GM19452 (cell line): ENCODE results near the gene HRG.

Experiments used
- ATAC-seq: cut with Tn5 transposase; IDR thresholded peaks from one replicate; pipeline ENCODE4 v1.9.1; 2021; ENCODE audit not compliant: unreplicated experiment

The HRG gene

DNA sequence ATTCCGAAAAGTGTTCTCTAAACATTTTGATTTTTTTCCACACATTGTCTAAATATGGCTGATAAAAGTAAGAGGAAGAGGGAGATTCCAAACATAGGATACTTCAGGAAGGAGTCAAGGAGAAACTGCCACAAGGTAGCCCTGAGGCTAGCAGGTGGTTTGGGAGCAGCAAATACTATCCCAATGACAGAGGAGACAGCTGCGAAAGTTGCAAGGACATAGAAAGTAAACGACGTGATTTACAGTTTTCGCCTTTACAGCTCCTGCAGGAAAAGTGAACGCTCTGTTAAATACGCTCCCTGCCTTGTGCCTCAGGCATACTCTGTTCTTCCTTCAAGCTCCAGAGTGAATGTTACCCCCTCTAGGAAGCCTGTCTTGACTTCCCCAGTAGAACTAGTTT is 29.3 kb upstream of the HRG start:
- no peak for ATAC-seq

DNA sequence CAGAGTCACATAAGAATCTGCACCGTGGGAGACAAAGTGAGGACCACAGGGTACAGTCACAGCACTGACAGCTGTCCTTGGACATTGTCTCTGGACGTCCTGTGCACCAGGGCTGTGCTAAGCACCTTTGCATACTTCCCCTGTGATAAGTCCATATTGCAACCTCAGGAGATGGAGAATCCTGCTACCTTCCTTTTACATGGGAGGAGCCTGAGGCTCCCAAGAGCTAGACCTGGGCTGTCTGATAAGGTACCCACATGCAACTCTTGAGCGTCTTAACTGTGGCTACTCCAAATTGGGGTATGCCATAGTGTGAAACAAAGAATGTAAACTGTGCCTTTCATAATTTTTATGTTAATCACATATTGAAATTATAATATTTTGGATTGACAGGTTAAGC is 28.1 kb upstream of the HRG start:
- no peak for ATAC-seq

DNA sequence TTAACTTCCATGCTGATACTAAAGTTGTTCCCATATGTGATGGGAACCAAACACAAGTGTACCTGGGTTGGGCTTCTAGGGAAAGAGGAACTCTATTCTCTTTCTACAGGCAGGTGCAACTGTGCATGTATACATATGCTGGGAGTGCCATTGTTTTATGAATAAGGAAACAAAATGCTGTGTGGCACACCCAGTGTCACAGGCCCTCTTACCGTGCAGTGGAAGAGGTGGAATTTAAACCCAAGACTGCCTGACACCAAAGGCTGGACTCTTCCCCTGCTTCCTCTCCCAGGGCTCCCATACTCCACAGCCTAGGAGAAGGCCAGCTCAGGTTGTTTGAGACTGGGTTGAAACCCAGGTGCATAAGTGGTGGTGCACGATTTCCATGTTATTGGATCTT is 27.6 kb upstream of the HRG start:
- ATAC-seq = no peak

- ATAC-seq = no peak
Observed at GRCh38 chr3:186639778-186640472, 25.9 kb upstream of the HRG start, which contains the start of gene FETUB. FETUB (plus strand) TSS chr3:186640399; CDS start chr3:186640461, 62 bp downstream.

DNA sequence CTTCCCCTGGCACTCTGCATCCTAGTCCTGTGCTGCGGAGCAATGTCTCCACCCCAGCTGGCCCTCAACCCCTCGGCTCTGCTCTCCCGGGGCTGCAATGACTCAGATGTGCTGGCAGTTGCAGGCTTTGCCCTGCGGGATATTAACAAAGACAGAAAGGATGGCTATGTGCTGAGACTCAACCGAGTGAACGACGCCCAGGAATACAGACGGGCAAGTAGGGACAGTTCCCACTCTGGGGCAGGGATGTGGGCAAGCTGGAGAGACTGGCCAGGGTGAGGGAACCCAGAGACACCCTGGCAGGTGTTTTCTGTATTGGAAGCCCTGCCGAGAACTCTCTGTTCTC is 25.4 kb upstream of the HRG start:
- no peak for ATAC-seq

DNA sequence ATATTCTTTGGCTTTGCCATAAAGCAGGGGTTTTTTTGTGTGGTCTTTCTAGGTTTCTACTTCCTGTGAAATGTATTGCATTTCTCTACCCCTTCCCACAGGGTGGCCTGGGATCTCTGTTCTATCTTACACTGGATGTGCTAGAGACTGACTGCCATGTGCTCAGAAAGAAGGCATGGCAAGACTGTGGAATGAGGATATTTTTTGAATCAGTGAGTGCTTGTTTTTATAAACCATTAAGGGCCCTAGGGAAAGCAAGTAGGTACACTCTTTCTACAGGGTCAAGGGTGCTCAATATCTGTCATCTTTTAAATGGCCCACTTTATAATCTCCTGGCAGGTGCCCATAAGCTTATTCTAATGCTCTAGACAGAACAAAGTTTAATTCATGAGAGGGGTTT is 24.9 kb upstream of the HRG start:
- no peak for ATAC-seq

- no peak for ATAC-seq
Observed at GRCh38 chr3:186642014-186642413, 23.8 kb upstream of the HRG start.

DNA sequence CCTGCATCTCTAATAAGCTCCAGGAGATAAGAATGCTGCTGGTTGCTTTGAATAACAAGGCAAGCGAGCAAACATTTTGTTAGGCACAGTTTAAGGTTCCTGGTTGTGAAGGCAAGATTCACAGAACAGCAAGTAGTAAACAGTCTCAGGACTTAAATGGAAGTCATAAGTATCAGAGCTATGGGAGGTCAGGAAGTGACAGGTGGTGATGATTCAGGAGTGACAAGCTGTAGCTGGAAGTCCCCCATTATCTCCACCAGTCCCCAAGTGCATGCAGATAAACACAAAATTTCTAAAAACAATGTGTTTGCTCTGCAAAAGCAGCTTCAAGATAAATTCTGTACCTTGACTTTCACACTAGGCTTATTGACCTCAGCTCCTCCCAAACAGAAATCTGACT is 22.3 kb upstream of the HRG start:
- ATAC-seq = no peak

DNA sequence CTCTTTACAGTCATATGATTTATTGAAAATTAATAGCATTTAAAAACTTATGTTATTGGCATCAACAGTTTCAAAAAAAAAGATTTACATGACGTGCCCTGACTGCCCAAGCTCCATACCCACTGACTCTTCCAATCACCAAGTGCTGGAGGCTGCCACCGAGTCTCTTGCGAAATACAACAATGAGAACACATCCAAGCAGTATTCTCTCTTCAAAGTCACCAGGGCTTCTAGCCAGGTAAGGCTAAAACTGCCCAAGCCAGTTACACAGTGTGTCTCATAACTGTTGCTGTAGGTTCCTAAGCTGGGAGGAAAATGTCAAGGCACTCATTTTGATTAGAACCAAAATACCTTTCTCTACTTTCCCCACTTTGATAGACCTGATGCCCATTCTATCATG is 21.1 kb upstream of the HRG start:
- no peak for ATAC-seq

GRCh38 chr3:186646106-186646505 is 19.7 kb upstream of the HRG start:
- no peak for ATAC-seq

GRCh38 chr3:186646841-186647240 is 19.0 kb upstream of the HRG start:
- no peak for ATAC-seq

DNA sequence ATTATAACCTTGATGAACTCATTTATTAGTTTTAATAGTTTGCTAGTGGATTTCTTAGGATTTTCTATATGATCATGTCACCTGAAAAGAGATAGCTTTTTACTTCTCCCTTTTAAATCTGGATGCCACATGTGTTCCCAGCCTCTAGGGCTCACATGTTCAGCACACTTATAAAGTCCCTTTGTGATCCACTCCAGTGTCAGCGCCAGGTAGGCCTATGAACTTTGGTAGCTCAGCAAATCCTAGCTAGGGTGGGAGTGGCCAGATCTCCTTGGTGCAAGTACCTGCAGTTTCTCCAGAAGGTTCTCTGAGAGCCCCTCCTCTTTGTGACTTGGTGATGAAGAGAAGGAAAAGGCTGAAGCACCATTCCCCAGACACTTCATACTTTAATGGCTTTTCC is 17.0 kb upstream of the HRG start:
- ATAC-seq = no peak

DNA sequence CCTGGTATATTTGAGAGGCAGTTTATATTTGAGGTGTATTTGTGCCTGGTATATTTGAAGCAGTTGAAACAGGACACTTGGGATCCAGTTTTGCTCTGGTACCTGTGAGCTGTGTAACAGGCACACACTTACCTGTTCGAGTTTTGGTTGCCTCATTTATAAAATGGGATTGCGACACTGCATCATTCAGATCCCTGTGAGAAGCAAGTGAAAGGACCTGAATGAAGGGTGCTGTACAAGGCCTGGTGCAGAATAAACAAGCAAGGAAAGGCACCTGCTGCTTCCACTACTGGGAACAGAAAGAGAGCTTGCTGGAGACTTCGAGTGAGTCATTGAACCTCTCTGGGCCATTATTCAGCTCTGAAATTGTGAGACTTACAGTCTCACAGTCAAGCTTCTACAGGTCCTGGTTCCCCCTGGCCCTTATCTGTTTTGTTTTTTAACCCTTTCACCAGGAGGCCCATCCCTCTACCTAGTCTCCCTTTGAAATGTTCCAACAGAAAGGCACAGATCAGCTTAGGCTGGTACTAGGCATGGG is 14.1 kb upstream of the HRG start:
- no peak for ATAC-seq

DNA sequence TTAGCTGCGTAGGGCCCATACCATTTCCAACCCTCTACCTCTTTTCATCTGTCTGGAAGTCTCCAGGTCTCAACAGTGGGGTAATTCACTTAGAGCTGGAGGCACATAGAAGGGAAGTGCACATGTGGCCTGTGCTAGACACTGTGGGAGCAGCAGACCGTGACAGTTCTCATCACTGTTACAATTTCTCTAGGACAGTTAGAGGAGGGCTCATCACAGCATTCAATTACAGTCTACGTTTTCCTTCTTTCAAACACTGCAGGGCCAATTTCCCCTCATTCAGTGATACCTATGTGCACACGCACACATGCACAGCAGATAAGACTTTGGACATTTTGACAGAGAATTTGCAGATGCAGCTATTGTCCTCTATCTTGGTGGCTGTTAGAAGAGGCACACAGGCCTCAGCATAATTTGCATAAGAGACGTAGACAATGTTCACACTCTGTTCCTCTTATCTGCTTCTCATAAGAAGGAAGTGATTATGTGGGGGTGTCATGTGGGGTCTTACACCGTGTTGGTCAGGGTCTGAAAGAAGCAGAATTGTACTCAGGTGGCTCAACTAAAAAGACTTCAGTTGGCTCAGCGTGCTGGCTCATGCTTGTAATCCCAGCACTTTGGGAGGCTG is 12.6 kb upstream of the HRG start:
- peak; percentile 99 for ATAC-seq

DNA sequence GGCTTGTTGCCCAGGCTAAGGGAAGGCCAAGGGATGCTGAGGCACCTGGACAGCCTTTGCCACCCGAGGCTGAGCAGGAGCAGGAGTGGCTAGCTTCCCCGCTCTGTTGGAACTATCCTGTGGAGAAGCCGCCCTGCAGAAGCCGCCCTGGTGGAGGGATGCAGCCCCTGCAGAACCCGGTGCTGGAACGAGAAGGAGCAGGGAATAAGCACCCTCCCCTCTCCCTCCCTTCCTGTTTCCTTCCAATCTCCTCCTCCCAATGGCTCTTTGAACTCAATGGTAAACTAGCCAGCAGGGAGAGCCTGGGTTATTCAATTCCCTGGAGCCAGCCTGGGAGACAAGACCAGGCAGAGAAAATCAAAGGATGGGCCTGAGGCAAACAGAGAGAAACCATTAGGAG is 11.8 kb upstream of the HRG start:
- no peak for ATAC-seq

DNA sequence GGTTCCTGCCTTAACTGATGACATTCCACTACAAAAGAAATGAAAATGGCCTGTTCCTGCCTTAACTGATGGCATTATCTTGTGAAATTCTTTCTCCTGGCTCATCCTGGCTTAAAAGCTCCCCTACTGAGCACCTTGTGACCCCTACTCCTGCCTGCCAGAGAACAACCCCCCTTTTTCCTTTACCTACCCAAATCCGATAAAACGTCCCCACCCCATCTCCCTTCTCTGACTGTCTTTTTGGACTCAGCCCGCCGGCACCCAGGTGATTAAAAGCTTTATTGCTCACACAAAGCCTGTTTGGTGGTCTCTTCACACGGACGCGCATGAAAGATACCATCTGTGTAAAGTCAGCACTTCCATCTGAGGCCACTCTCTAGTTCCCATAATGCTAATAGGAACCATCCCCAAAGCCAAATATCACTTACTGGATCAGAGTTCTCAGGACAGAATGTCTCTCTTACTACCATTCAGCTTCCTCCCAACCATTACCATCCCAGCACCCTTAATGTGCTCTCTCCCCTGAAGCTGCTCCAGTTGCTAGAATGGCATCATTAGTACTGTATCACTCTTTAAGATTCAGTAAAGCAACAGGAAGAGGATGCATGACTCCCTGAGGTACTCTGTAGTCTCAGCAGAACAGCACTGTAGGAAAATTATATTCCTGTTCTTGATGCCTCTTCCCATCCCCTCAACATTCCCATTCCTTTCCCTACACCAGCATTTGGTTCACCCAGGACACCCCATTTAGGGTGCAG is 2.3 kb upstream of the HRG start:
- no peak for ATAC-seq

DNA sequence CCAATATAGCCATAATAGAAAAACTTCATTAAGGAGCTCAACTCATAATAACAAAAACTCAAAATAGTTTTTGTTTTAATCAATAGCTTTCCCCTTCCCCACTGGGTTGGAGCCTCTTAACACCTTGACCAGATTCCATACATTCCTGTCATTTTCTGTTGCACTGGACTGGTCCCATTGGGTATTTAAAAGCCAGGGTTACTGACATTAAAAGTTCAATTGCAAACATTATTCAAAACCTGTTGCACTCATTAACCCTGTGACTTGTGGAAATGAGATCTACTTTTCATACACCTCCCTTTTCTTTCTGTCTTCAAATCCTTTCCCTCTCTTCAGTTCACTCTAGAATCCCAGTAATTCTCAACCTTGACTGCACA is 1.7 kb upstream of the HRG start:
- ATAC-seq = no peak

DNA sequence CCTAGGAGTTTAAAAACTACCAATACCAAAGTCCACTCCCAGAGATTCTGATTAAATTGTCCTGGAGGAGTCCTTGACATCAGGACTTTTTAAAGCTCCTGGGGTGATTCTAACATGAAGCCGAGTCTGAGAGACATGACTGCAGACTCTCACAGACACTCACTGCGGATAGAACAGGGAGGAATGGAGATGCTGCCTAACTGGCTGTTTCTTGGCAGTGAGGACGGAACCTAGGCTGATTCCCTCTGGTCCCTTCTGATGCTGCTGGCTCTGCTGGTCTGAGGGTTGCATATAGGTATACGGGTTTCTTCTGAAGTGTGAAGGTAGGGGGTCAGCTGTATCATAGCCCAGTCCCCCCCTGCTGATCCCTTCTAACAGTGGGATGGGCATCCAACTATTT is 1.3 kb upstream of the HRG start:
- no peak for ATAC-seq

DNA sequence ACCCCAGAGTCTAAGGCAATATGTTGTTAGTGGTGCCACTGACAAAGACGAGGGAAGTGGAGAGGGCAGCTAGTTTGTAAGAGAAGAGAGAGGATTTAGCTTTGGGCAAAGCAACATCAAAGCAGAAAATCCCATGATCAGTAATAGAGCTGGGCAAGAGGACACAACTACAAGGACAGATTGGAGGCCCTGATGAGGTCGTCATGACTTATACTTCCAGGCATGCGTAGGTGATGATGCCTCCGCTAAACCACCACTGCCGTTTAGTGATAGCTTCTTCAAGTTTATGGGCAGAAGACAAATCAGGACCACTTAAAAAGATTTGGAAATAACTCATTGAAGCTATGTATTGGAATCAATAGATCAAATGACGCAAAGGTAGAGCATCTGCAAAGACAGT is 2.6 kb downstream of the HRG start:
- ATAC-seq = no peak

GRCh38 chr3:186669378-186670084 is 3.7 kb downstream of the HRG start:
- no peak for ATAC-seq

- ATAC-seq = no peak
Observed at GRCh38 chr3:186670155-186670554, 4.3 kb downstream of the HRG start.

GRCh38 chr3:186671051-186671450 is 5.2 kb downstream of the HRG start:
- ATAC-seq = no peak
